Ovary (tissue), 9 donors: ENCODE results near the gene AHRR. TPM values are rescaled to one million over a fixed set of nuclear protein-coding genes. Genes with fewer than 3 reads are reported as not detected.
A peak's percentile ranks its signal among the peaks of the same experiment; 100 is the strongest.
"Not testable (repeated sequence)": the region's sequence is repeated elsewhere in the genome, so short reads cannot be mapped to it uniquely, and the experiment has no call there.

ENCODE experiments used
- DNase-seq, 5 donors: peaks; one replicate each; pipeline ENCODE4 v3.0.0-alpha.2; 2019 to 2020
- H3K27ac ChIP-seq, 2 donors: fragments of 200-600 bp; one replicate each; pipeline versions ENCODE4 v1.5.1 to v1.8.0; 2019 to 2022
- H3K27me3 ChIP-seq: fragments of 200-600 bp; one replicate; pipeline ENCODE4 v1.8.0; 2022
- H3K36me3 ChIP-seq: fragments of 200-600 bp; sonication (generic); one replicate; pipeline ENCODE4 v1.5.1; 2019
- H3K4me1 ChIP-seq: one replicate; pipeline ENCODE4 v1.8.1; 2013; ENCODE audit warnings: mild to moderate bottlenecking, moderate library complexity; ENCODE audit not compliant: insufficient read depth
- H3K4me3 ChIP-seq: fragments of 200-600 bp; sonication (generic); one replicate; pipeline ENCODE4 v1.5.1; 2017
- H3K9me3 ChIP-seq, 2 donors: fragments of 200-600 bp in 1 of 2; sonication (generic) in 1 of 2; one replicate each; pipeline versions ENCODE4 v1.5.1 to v1.8.1; 2013 to 2019; ENCODE audit warnings: mild to moderate bottlenecking in 1 of 2, moderate library complexity in 1 of 2
- EP300 ChIP-seq: sonication (generic); formaldehyde crosslinking; IDR thresholded peaks from one replicate; pipeline ENCODE4 v1.6.1; 2017; ENCODE audit warnings: antibody characterized with exemption
- POLR2A ChIP-seq: fragments of 450-650 bp; IDR thresholded peaks from one replicate; pipeline ENCODE4 v1.6.1; 2017; ENCODE audit warnings: antibody characterized with exemption, mild to moderate bottlenecking, moderate library complexity
- WGBS, 3 donors: extraction: QIAGEN DNeasy Blood & Tissue Kit in 1 of 3; methylation state at CpG; one replicate each; pipeline versions ENCODE4 v1.1.5 to v1.1.7; 2013 to 2017; 5-methylcytosine and 5-hydroxymethylcytosine counted together
- intact Hi-C, 4 donors: fragments of 100-400 bp; cut with DNase I; formaldehyde crosslinking; loops; one replicate each; pipeline versions ENCODE4 v1.11.0 to v1.15.1; 2022 to 2023
- polyA plus RNA-seq, 2 donors: library from polyadenylated mRNA; stranded (reverse); fragments of 200-250 nt in 1 of 2; fragments of 350-450 nt in 1 of 2; fragmentation: Illumina TruSeq in 1 of 2; extraction: RNeasy Lipid Tissue Mini Kit (QIAGEN cat#74804) in 1 of 2; gene quantifications; one replicate each; pipeline ENCODE4 v1.2.3, GENCODE V29; 2013 to 2014
- total RNA-seq, 7 donors: library from RNA; depleted of rRNA in 2 of 7; stranded (reverse); fragments of >200 nt in 2 of 7; fragmentation: NEBNext Ultra II Directional in 3 of 7; extraction: Animal tissue kit (Norgen Biotek cat#: 25700) in 3 of 7; gene quantifications; one replicate each; pipeline versions ENCODE4 v1.1.0 to v1.2.4, GENCODE V29; 2016 to 2023
- TF ChIP-seq, protein P1 (sequence below), 3 donors: fragments of 450-650 bp in 2 of 3; fragments of 200-600 bp in 1 of 3; IDR thresholded peaks; one replicate each; pipeline versions ENCODE4 v1.5.1 to v1.8.0; 2016 to 2022; ENCODE audit warnings: antibody characterized with exemption in 3 of 3, mild to moderate bottlenecking in 1 of 3
- donor health status: DM: no; HTN: no; CAD: no; lungs with moderate emphysema.
- donor health status: DM: no; HTN: no; CAD: no.
- donor health status: Bipolar disorder and iron deficiency.
- donor health status: DM: yes; HTN: yes; CAD: no.
- donor health status: DM: no; HTN: no; CAD: no.
- donor health status: DM: yes; HTN: yes; CAD: no.

Gene AHRR
- total and polyA plus RNA-seq, 9 donors = 0.72 to 14.9 (median 2.0) TPM

DNA sequence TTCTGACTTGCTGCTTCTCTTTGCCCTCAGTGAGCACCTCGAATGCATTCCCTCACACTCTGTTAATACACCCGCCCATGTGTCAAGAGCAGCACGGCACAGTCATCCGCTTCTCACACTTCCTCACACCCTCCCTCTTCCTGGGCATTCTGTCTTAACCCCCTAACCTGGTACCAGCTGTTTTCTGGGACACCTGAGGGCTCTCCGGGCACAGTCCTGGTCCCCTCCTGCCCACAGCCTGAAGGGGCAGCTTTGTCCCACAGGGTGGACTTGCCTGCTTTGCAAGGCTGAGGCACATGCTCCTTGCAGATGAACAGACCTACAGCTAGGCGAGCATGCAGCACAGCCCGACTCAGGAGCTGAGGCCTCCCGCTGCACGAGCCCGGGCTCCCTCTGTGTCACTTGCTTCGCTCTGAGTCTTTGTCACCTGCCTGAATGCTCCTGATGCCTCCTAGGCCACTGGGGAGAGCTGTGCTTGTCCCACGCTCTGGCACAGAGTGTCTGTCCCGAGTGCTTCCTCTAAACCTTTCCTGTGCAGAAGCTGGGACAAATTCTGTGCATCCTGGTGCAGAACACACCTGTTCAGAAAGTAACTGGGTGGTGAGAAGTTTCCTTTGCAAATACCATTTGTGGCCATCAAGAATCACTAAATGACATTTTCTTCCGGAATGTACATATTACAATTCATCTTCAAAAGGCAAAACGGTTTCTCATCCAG lies 47.8 kb downstream of the AHRR start:
- peak overlapping the region in 1 of 2 donors; percentile 4 for H3K27ac ChIP-seq
- intact Hi-C loops = no loop called here
- WGBS, 3 donors = 66 to 76% (median 70%) methylated on average over 15 of the region's 15 CpGs
- peaks cover 15% of the 10 kb centered on the region for H3K4me1 ChIP-seq
- H3K4me3 ChIP-seq = no peak overlapping the region
- H3K9me3 ChIP-seq = no peaks in the 10 kb centered on the region
- no peaks in the 10 kb centered on the region for H3K27me3 ChIP-seq
- no peak for DNase-seq
- TF ChIP-seq POLR2A = no peak
- TF ChIP-seq, protein P1, sequence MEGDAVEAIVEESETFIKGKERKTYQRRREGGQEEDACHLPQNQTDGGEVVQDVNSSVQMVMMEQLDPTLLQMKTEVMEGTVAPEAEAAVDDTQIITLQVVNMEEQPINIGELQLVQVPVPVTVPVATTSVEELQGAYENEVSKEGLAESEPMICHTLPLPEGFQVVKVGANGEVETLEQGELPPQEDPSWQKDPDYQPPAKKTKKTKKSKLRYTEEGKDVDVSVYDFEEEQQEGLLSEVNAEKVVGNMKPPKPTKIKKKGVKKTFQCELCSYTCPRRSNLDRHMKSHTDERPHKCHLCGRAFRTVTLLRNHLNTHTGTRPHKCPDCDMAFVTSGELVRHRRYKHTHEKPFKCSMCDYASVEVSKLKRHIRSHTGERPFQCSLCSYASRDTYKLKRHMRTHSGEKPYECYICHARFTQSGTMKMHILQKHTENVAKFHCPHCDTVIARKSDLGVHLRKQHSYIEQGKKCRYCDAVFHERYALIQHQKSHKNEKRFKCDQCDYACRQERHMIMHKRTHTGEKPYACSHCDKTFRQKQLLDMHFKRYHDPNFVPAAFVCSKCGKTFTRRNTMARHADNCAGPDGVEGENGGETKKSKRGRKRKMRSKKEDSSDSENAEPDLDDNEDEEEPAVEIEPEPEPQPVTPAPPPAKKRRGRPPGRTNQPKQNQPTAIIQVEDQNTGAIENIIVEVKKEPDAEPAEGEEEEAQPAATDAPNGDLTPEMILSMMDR (IDR thresholded peaks at IDR 0.05) = no peak
- no peak for TF ChIP-seq EP300
- H3K36me3 ChIP-seq = no peaks in the 10 kb centered on the region

DNA sequence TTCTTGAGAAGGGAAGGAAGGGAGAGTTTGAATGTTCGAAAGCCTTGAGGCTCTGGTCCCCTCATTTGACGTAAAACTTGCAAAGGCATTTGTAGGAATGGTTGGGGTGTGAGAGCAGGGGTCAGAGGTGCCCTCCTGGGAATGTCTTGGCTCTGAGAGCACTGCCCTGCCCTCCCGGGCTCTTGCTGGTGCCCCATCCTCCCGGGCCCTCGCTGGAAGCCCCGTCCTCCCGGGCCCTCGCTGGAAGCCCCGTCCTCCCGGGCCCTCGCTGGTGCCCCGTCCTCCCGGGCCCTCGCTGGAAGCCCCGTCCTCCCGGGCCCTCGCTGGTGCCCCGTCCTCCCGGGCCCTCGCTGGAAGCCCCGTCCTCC lies 48.3 kb downstream of the AHRR start:
- H3K4me1 ChIP-seq = peaks cover 19% of the 10 kb centered on the region
- H3K27me3 ChIP-seq, intact Hi-C loops, H3K27ac ChIP-seq, DNase-seq, H3K9me3 ChIP-seq, H3K36me3 ChIP-seq, H3K4me3 ChIP-seq: not testable (repeated sequence)
- 90 to 94% (median 92%) methylated on average over 16 to 21 of the region's 21 CpGs for WGBS, 3 donors

DNA sequence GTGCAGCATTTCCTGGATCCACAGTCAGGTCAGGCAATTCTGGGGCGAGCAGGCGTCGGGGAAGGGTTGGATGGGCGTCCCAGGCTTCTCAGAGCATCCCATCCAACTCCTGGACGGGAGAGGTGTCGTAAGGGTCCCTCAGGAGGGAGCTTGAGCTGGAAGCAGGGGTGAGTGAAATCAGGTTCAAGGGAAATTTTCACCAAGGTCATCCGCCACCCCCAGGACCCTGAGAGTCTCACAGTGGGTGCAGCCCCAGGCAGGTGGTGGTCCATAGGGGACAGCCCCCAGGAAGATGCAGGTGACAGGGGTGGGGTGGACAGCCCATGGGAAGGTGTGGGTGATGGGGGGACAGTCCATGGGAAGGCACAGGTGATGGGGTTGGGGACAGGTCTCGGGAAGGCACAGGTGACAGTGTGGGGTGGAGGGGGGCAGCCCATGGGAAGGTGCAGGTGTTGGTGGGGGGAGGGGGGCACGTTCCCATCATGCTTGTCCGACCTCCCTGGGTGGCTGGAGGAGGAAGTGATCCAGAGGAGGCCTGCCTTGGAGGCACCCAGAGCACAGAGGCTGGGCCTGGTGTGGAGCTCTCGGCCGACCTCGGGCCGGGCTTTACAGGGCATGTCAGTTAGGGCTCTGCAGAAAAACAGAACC lies 48.9 kb downstream of the AHRR start:
- no peak overlapping the region for H3K27ac ChIP-seq
- intact Hi-C loops = no loop called here
- peaks cover 19% of the 10 kb centered on the region for H3K4me1 ChIP-seq
- TF ChIP-seq EP300 = no peak
- TF ChIP-seq, protein P1 (IDR thresholded peaks at IDR 0.05) = no peak
- no peak for TF ChIP-seq POLR2A
- no peaks in the 10 kb centered on the region for H3K36me3 ChIP-seq
- WGBS, 3 donors = 97 to 99% (median 98%) methylated on average over 14 of the region's 14 CpGs
- H3K4me3 ChIP-seq = no peak overlapping the region
- H3K9me3 ChIP-seq = no peaks in the 10 kb centered on the region
- no peaks in the 10 kb centered on the region for H3K27me3 ChIP-seq
- no peak for DNase-seq

DNA sequence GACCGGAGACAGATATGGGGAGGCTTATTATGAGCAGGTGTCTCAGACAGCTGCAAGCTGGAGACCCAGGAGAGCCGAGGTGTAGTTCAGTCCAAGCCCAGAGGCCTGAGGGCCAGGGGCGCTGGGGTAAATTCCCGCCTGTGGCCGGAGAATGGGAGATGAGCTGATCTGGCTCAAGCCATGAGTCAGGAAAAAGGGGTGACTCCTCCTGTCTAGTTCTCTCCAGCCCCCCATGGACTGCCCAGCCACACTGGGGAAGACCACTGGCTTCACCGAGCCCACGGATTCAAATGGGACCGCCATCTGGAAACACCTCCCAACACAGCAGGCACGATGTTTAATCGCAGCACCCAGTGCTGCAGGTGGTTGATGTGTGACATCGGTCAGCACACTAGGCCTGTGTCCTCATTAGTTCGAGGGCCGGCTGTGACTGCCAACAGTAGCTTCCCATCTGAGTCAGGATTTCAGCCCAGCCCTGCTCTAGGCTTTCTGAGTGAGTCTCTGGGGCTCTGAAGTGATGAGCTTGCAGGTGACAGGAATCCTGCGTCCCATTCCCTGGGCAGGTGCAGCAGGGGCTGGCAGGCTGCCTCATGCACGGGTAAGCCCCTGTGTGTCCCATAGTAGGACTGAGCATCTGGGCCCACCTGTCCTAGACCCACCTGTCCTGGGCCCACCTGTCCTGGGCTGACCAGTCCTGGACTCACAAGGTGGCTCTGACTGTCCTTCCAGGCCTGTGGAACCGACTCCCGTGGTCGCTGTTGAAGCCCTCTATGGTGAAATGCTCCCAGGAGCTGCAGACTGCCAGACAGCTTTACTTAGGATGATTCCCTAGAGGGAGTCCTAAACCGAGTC lies 49.7 kb downstream of the AHRR start:
- no peak for DNase-seq
- Histone ChIP-seq H3K9me3 (no peaks in the 10 kb centered on the region), H3K27me3 (no peaks in the 10 kb centered on the region), H3K27ac (no peak overlapping the region), H3K4me1 (peaks cover 19% of the 10 kb centered on the region), H3K36me3 (no peaks in the 10 kb centered on the region), H3K4me3 (no peak overlapping the region)
- TF ChIP-seq POLR2A (no peak), EP300 (no peak)
- TF ChIP-seq, protein P1 (IDR thresholded peaks at IDR 0.05) = no peak
- WGBS, 3 donors = 90 to 92% (median 92%) methylated on average over 19 of the region's 19 CpGs
- intact Hi-C loops = no loop called here
